ENCODE measurements around the gene AGO3. TPM values are rescaled to one million over a fixed set of nuclear protein-coding genes. Genes with fewer than 3 reads are reported as not detected.

AGO3 gene
- total and polyA plus RNA-seq, 2 of the 13 experiments (the other 11 are each of a cell fraction or from before 2014, with no cell fraction given), result 21.2 to 27.1 TPM

DNA sequence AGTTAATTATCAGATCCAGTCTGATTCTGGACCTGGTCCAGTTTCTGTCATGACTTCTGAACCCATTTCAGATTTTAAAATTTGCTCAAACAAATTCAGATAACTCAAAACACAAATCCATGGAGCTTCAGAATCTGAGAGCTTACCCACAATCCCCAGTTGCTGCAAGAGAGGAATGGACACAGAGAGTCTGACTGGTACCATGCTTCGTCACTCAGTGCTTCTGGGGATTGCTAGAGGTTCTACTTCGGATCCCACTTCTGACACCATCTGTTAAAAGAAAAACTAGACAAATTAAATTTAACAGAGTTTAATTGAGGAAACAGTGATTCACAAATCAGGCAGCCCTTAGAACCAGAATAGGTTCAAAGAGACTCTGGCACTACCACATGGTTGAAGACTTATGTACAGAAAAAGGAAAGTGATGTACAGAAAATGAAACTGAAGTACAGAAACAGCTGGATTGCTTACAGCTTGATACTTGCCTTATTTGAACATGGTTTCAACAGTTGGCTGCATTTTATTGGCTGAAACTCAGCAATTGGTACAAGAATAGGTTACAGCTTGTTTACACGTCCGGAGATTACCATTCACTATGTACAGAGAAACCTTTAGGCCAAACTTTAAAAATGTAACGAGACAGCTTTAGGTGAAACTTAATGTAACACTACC, 92.3 kb downstream of the AGO3 start:
- intact Hi-C loops (cut with micrococcal nuclease; ENCODE audit: unreplicated experiment) (no loop called here), in situ Hi-C loops (cut with HindIII; ENCODE audit: extremely low pct_ligation_motif_present, low pct_unique_long_range_greater_than_20kb) (no loop called here)
- Histone ChIP-seq H3K4me3 (replicated peaks in 1 of 3; ENCODE audit: insufficient read depth in 1 of 3, low read depth in 2 of 3, low read length in 3 of 3) (no peak overlapping the region), H3K27me3 (ENCODE audit: control insufficient read depth in 1 of 2, insufficient read depth in 2 of 2, low read length in 2 of 2) (no peaks in the 10 kb centered on the region), H3K36me3 (replicated peaks in 1 of 2; ENCODE audit: control insufficient read depth in 1 of 2, insufficient read depth in 2 of 2, low read length in 2 of 2) (peaks cover 3 to 25% of the 10 kb centered on the region in 2 experiments; a peak in 3 of 5 replicates), H4K20me1 (ENCODE audit: insufficient read depth, low read length) (no peaks in the 10 kb centered on the region), H3K27ac (ENCODE audit: extremely low read length, insufficient read depth, low read length) (no peak overlapping the region), H3K4me2 (ENCODE audit: low read depth, low read length) (no peak overlapping the region), H3K9ac (ENCODE audit: insufficient read depth, low read depth, low read length) (no peak overlapping the region), H3K4me1 (ENCODE audit: insufficient read depth, low read length) (no peaks in the 10 kb centered on the region), H3K79me2 (ENCODE audit: insufficient read depth, low read length) (no peaks in the 10 kb centered on the region), H3K9me3 (ENCODE audit: low read length) (no peaks in the 10 kb centered on the region), H2AFZ (ENCODE audit: low read length) (no peak overlapping the region)
- WGBS (ENCODE audit: low lambda C conversion rate), result 95% methylated on average over 5 of the region's 5 CpGs
- no peak for FAIRE-seq
- ChIA-PET POLR2A (no interaction called here), CTCF (ENCODE audit: low intra/inter-chr PET ratio, low total read pairs) (no interaction called here)
- BruUV-seq (replicated peaks), result no TSS peak
- no peak for ATAC-seq
- DNase-seq (ENCODE audit: low spot score), result no peak
- TF ChIP-seq, protein P1, sequence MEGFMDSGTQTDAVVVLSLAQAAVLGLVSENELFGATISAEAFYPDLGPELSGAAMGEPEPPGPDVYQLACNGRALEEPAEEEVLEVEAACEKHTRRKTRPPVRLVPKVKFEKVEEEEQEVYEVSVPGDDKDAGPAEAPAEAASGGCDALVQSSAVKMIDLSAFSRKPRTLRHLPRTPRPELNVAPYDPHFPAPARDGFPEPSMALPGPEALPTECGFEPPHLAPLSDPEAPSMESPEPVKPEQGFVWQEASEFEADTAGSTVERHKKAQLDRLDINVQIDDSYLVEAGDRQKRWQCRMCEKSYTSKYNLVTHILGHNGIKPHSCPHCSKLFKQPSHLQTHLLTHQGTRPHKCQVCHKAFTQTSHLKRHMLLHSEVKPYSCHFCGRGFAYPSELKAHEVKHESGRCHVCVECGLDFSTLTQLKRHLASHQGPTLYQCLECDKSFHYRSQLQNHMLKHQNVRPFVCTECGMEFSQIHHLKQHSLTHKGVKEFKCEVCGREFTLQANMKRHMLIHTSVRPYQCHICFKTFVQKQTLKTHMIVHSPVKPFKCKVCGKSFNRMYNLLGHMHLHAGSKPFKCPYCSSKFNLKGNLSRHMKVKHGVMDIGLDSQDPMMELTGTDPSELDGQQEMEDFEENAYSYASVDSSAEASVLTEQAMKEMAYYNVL (CRISPR knock-in tag; IDR thresholded peaks at IDR 0.05; ENCODE audit: borderline replicate concordance), result no peak
- no peak for TF ChIP-seq ZNF891 (CRISPR knock-in tag; IDR thresholded peaks at IDR 0.05)
- no peak for TF ChIP-seq DZIP1 (CRISPR knock-in tag; IDR thresholded peaks at IDR 0.05)
- TF ChIP-seq POGK (CRISPR knock-in tag; conservative IDR thresholded peaks at IDR 0.05), result no peak
- no peak for TF ChIP-seq ZUFSP (CRISPR knock-in tag; IDR thresholded peaks at IDR 0.05; ENCODE audit: borderline replicate concordance)
- no peak for TF ChIP-seq ZNF432 (CRISPR knock-in tag; IDR thresholded peaks at IDR 0.05; ENCODE audit: borderline replicate concordance)
- no peak for TF ChIP-seq NFKBIZ (CRISPR knock-in tag; IDR thresholded peaks at IDR 0.05)
